Measurements from ENCODE around the gene MEGF11. TPM values are rescaled to one million over a fixed set of nuclear protein-coding genes. Genes with fewer than 3 reads are reported as not detected.

The MEGF11 gene
- total RNA-seq, 2 experiments from 2014 or later, result 0.05 TPM; not detected in 1

DNA sequence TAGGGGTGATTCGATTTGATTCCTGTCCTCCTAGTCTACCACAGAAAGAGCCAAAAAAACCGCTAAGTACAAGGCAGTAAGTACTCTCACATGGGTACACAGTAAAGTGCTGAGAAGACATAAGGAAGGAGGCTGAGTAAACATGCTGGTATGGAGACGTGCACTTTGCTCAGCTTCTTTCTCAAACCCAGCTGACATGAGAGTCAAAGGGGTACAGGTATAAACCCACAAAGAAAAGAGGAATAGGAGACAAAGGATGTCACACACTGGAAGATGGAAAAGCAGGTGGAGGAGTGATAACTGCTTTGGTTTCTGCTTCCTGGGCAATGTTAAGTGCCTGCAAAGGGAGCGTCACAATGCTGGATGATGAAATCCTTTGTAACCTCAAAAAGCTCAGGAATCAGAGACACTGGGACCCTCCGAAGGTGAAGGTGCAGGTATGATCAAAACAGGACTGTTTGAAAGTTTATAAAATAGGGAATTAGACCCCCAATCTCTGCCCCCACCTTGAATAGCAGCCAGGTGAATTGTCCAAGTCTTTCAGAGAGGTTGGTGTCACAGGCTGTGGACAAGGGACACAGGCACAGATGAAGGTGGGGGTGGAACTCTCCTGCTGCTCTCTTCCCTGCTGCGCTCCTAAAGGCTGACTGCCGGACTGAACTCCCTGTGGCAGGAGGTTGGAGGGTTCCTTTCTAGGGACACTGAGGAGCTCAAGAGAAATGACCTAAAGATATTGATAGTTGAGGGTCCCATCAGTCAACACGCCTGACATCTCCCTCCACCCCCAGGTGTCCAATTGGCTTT is 282.4 kb downstream of the MEGF11 start:
- Mint-ChIP-seq H3K9me3 (no peaks in the 10 kb centered on the region), H3K27me3 (ENCODE audit: low read depth) (peaks cover 12% of the 10 kb centered on the region), H3K4me3 (no peak overlapping the region), H3K27ac (no peak overlapping the region), H3K36me3 (ENCODE audit: low read depth) (no peaks in the 10 kb centered on the region), H3K4me1 (ENCODE audit: low read depth) (no peaks in the 10 kb centered on the region)
- intact Hi-C loops (cut with micrococcal nuclease), result no loop called here
- CTCF ChIA-PET, result interaction anchor here (1.0 kb wide), 1 partner anchor 333 kb away, joined by 4 read pairs; no protein-coding TSS in a partner anchor
- no peak for DNase-seq

DNA sequence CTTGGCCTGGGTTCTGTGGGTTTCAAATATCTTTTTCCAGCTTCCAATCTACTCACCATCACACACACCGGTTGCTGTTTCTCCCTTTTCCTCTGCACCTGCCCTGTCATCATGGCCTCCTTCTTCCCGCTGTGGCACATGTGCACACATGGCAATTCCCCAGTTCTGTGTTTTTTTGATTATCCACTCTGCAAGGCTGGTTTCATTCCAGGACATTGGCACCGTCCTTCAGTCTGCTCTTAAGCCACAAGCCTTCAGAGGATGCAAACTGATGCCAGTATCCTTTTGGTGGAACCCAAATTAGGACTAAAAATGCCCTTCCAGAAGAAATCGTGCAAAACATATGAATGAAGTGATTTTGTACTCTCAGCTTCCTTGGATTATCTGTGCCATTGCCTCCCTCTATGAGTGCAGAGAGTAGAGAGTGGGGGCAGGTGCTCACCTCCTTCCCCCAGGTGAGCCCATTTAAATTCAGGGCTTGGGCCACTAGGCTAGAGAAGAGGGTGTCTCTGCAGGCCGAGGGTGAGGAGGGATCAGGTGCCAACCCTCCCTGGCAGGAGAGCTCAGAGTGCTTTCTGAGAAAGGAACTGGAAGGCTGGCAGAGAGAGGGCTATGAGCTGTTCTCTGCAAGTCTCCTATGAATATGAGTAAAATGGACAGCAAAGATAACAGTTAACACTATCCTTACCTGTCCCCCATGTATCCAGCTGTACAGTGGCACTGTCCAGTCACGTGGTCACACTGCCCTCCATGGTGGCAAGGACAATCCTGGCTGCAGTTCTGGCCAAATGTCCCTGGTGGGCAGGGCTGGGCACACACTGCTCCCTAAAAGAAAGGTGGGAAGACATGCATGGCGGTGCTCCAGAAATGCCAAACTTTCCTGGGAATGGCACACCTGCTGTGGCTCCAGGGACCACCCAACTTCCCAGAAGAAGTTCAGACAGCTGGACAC is 283.4 kb downstream of the MEGF11 start:
- DNase-seq, result no peak
- Mint-ChIP-seq H3K9me3 (no peaks in the 10 kb centered on the region), H3K27ac (no peak overlapping the region), H3K4me3 (no peak overlapping the region), H3K27me3 (ENCODE audit: low read depth) (peaks cover 12% of the 10 kb centered on the region), H3K36me3 (ENCODE audit: low read depth) (no peaks in the 10 kb centered on the region), H3K4me1 (ENCODE audit: low read depth) (no peaks in the 10 kb centered on the region)
- intact Hi-C loops (cut with micrococcal nuclease), result no loop called here
- CTCF ChIA-PET, result interaction anchor here (0.5 to 1.0 kb wide), 2 partner anchors 10 to 332 kb away, joined by 3 to 4 read pairs; no protein-coding TSS in a partner anchor

DNA sequence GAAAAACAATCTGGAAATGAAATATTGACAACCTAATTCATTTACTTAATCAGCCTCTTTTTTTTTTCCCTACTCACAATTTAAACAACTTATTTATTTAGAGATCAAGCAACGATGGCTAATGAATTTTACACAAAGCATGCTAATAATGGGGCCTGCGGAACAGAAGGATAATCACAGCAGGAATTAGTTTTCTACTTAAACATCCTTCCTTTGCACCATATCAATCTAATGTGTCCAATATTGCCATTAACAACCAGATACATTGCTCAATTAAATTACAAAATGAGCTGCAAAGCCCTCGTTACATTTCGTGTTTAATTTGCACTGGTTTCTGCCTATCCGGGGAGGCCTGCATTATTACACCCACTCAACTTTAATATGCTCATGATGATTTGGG is 285.0 kb downstream of the MEGF11 start:
- Mint-ChIP-seq H3K4me3 (no peak overlapping the region), H3K9me3 (no peaks in the 10 kb centered on the region), H3K27ac (no peak overlapping the region), H3K36me3 (ENCODE audit: low read depth) (no peaks in the 10 kb centered on the region), H3K27me3 (ENCODE audit: low read depth) (peaks cover 11% of the 10 kb centered on the region), H3K4me1 (ENCODE audit: low read depth) (no peaks in the 10 kb centered on the region)
- DNase-seq, result no peak
- intact Hi-C loops (cut with micrococcal nuclease), result no loop called here
- CTCF ChIA-PET, result no interaction called here

DNA sequence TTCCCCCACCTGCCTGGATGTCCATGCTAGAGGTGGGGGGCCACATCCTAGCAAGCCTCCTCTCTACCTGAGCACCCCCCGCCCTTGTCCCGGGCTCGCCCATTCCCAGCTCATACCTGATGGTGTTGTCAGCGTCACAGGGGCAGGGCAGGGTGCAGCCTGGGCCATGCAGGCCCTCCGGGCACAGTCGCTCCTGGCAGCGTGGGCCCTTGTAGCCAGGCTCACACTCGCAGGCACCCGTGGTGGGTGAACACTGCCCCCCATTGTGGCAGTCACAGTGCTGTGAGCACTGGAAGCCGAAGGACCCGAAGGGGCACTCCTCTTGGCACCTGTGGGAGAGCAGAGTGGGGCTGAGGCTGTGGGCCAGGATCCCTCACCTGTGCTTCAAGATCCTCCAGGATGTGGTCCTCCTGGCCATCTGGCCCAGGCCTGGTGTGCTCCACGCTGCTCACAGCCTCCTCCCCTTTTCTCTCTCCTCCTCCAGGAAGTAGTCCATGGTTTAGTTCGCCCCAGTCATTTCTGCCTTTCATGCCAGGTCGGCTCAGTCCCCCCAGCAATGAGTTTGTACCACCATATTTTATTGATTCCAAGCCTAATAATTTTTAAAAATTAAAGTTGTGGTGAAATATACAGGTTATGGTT is 288.6 kb downstream of the MEGF11 start:
- no peak overlapping the region for H3K27ac Mint-ChIP-seq
- H3K36me3 Mint-ChIP-seq (ENCODE audit: low read depth), result no peaks in the 10 kb centered on the region

DNA sequence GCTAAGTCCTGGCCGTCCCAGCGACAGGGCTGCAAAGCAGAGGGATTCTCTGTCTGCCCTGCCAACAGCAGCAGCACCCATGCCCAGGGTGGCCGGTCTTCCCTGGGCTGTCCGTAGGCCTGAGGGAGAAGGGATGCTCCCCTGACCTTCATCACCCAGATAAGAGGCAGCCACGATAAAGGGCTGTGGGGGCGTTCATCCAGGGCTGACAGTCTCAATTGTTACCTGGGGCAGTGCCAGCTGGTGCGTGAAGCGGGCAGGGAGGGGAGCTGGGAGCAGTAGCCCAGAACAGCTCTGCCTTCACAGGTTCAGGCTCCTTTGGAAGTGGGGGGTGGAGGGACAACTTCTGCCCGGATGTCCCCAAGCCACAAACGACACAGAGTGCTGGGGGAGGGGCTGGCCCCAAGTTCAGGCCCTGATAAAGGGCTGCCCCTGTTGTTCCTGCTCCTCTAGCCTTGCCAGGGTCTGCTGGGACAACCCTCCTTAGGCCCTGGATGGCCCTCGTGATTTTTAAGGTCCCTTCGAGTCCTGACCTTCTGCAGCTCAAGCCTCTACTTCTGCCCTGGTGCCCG is 289.6 kb downstream of the MEGF11 start:
- H3K4me3 Mint-ChIP-seq, result no peak overlapping the region
- CTCF ChIA-PET, result interaction anchor here (0.7 kb wide), 1 partner anchor 10 kb away, joined by 3 read pairs; no protein-coding TSS in a partner anchor
- no peak for DNase-seq
- H3K4me1 Mint-ChIP-seq (ENCODE audit: low read depth), result no peaks in the 10 kb centered on the region
- no peaks in the 10 kb centered on the region for H3K9me3 Mint-ChIP-seq
- intact Hi-C loops (cut with micrococcal nuclease), result no loop called here
- H3K36me3 Mint-ChIP-seq (ENCODE audit: low read depth), result no peaks in the 10 kb centered on the region
- peaks cover 8% of the 10 kb centered on the region for H3K27me3 Mint-ChIP-seq (ENCODE audit: low read depth)
- no peak overlapping the region for H3K27ac Mint-ChIP-seq

More for the DNA sequence above, 288.6 kb downstream of the MEGF11 start:
- no peaks in the 10 kb centered on the region for H3K9me3 Mint-ChIP-seq
- CTCF ChIA-PET, result no interaction called here
- no peak for DNase-seq
- H3K4me1 Mint-ChIP-seq (ENCODE audit: low read depth), result no peaks in the 10 kb centered on the region
- intact Hi-C loops (cut with micrococcal nuclease), result no loop called here
- H3K4me3 Mint-ChIP-seq, result no peak overlapping the region
- peaks cover 8% of the 10 kb centered on the region for H3K27me3 Mint-ChIP-seq (ENCODE audit: low read depth)

DNA sequence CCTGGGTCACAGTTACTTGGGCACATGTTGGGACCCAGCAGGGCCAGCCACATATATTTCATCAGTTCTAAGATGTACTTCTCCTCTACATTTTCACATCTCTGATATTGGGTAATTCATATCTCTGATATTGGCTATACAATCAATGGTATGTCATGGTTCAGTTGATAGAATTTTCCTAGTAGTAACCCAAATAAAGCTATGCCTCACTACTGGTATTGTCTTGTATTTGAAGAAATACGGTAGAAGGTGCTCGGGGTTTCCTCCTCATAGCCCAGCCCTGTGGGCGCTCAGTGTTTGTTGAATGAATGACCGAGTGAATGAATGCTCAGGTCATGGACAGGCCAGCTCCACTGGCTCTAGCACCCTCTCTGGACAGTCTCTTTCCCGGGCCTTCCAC is 290.2 kb downstream of the MEGF11 start:
- intact Hi-C loops (cut with micrococcal nuclease), result no loop called here
- CTCF ChIA-PET, result interaction anchor here (0.6 kb wide), 1 partner anchor 33 kb away, joined by 3 read pairs; no protein-coding TSS in a partner anchor
- peaks cover 8% of the 10 kb centered on the region for H3K27me3 Mint-ChIP-seq (ENCODE audit: low read depth)
- no peaks in the 10 kb centered on the region for H3K9me3 Mint-ChIP-seq
- H3K4me1 Mint-ChIP-seq (ENCODE audit: low read depth), result no peaks in the 10 kb centered on the region
- H3K4me3 Mint-ChIP-seq, result no peak overlapping the region
- no peaks in the 10 kb centered on the region for H3K36me3 Mint-ChIP-seq (ENCODE audit: low read depth)
- DNase-seq, result no peak
- H3K27ac Mint-ChIP-seq, result no peak overlapping the region

DNA sequence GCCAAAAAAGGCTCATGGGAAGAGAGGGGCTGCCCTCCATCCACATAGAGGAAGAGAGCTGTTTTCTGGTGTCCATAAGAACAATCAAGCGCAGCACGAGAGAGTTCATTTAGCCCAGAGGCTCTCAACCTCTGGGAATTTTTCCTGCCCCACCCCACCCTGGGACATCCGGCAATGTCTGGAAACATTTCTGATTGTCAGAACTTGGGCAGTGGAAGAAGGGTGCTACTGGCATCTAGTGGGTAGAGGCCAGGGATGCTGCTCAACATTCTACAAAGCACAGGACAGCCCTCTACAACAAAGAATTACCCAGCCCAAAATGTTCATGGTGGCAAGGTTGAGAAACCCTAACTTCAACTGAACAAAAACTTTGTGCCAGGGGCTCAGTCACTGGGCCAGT is 291.4 kb downstream of the MEGF11 start:
- H3K27me3 Mint-ChIP-seq (ENCODE audit: low read depth), result peaks cover 5% of the 10 kb centered on the region
- no peak overlapping the region for H3K4me3 Mint-ChIP-seq
- no peaks in the 10 kb centered on the region for H3K9me3 Mint-ChIP-seq
- no peak for DNase-seq
- no peak overlapping the region for H3K27ac Mint-ChIP-seq
- no peaks in the 10 kb centered on the region for H3K36me3 Mint-ChIP-seq (ENCODE audit: low read depth)
- intact Hi-C loops (cut with micrococcal nuclease), result no loop called here
- CTCF ChIA-PET, result no interaction called here
- no peaks in the 10 kb centered on the region for H3K4me1 Mint-ChIP-seq (ENCODE audit: low read depth)

DNA sequence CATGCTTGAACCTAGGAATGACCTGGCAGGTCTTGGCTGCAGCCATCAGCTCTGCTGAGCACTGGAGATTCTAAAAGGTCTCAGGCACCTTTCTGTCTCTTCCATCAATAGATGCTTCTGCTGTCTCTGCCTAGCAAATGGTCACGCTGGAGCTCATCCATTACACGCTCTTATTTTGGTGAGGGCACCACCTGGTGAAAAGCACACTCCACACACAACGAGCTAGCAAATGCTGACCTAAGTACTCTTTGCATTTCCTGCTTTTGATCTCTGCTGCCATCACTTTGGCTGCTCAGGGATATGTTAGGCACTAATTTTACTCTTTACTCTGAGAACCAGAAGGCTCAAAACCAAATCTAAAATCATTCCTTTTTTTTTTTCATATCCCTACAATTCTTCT is 293.0 kb downstream of the MEGF11 start:
- H3K36me3 Mint-ChIP-seq (ENCODE audit: low read depth), result no peaks in the 10 kb centered on the region
- H3K27ac Mint-ChIP-seq, result no peak overlapping the region
- CTCF ChIA-PET, result interaction anchor here (0.6 to 0.7 kb wide), 2 partner anchors 9 to 98 kb away, joined by 3 read pairs; no protein-coding TSS in a partner anchor
- H3K4me1 Mint-ChIP-seq (ENCODE audit: low read depth), result no peaks in the 10 kb centered on the region
- H3K27me3 Mint-ChIP-seq (ENCODE audit: low read depth), result peaks cover 5% of the 10 kb centered on the region
- intact Hi-C loops (cut with micrococcal nuclease), result no loop called here
- no peaks in the 10 kb centered on the region for H3K9me3 Mint-ChIP-seq
- no peak for DNase-seq
- H3K4me3 Mint-ChIP-seq, result no peak overlapping the region

DNA sequence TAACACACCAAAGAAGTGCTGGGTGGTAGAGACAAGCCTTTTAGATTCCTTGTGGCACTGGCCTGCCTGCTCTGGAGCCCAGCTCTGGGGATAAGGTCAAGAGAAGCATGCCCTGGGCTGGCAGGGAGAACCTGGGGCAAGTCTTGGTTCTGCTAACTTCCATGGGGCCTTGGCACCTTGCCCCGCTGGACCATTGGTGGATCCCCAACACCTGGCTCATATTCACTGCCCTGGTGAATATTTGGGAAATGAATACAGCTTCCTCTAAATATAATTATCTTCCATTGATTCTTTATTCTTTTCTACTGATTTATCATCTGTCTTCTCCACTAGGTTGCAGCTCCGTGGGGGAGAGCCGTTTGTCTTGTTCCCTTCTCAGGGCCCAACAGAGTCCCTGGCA is 294.7 kb downstream of the MEGF11 start:
- Mint-ChIP-seq H3K27me3 (ENCODE audit: low read depth) (peaks cover 2% of the 10 kb centered on the region), H3K36me3 (ENCODE audit: low read depth) (no peaks in the 10 kb centered on the region), H3K4me3 (no peak overlapping the region), H3K9me3 (no peaks in the 10 kb centered on the region), H3K27ac (no peak overlapping the region), H3K4me1 (ENCODE audit: low read depth) (no peaks in the 10 kb centered on the region)
- CTCF ChIA-PET, result interaction anchor here (0.6 kb wide), 1 partner anchor 391 kb away, joined by 3 read pairs; no protein-coding TSS in a partner anchor
- intact Hi-C loops (cut with micrococcal nuclease), result no loop called here
- DNase-seq, result no peak

DNA sequence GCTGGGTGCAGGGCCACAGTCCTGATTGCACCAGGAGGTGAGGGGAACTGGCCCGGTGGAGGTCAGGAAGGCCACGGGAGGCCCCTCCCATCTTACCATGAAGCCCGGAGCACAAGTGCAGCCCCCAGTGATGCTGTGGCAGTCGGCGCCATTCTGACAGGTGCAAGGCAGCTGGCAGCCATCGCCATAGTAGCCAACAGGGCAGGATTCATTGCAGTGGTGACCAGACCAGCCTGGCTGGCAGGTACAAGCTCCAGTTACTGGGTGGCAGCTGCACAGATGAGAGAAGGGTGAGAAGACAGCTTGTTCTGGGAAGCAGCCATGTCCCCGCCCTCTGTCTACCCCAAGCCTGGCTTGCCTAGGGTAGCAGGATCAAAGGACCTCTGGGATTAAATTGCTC is 296.1 kb downstream of the MEGF11 start:
- no peak overlapping the region for H3K4me3 Mint-ChIP-seq
- CTCF ChIA-PET, result no interaction called here
- H3K27me3 Mint-ChIP-seq (ENCODE audit: low read depth), result no peaks in the 10 kb centered on the region
- no peak overlapping the region for H3K27ac Mint-ChIP-seq
- no peaks in the 10 kb centered on the region for H3K9me3 Mint-ChIP-seq
- H3K4me1 Mint-ChIP-seq (ENCODE audit: low read depth), result no peaks in the 10 kb centered on the region
- DNase-seq, result no peak
- intact Hi-C loops (cut with micrococcal nuclease), result no loop called here
- H3K36me3 Mint-ChIP-seq (ENCODE audit: low read depth), result no peaks in the 10 kb centered on the region

DNA sequence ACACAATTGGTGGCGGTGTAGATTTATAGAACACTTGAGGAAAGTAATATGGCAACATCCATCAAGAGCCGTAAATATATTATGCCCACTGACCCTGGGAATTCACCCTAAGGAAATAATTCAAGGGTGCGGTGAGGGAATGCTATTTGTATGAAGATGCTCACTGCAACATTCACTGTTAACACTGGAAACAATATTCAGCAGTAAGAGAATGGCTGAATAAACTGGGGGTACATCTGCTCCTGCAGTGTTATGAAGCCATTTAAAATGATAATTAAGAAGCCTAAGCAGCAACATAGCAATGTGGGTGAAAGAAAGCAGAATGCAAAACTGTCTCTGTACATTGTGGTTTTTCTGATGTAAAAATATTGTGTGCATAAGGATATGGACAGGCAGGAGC is 296.7 kb downstream of the MEGF11 start:
- CTCF ChIA-PET, result no interaction called here
- no peak for DNase-seq
- intact Hi-C loops (cut with micrococcal nuclease), result no loop called here
- Mint-ChIP-seq H3K9me3 (no peaks in the 10 kb centered on the region), H3K4me3 (no peak overlapping the region), H3K27me3 (ENCODE audit: low read depth) (no peaks in the 10 kb centered on the region), H3K36me3 (ENCODE audit: low read depth) (no peaks in the 10 kb centered on the region), H3K4me1 (ENCODE audit: low read depth) (no peaks in the 10 kb centered on the region), H3K27ac (no peak overlapping the region)

DNA sequence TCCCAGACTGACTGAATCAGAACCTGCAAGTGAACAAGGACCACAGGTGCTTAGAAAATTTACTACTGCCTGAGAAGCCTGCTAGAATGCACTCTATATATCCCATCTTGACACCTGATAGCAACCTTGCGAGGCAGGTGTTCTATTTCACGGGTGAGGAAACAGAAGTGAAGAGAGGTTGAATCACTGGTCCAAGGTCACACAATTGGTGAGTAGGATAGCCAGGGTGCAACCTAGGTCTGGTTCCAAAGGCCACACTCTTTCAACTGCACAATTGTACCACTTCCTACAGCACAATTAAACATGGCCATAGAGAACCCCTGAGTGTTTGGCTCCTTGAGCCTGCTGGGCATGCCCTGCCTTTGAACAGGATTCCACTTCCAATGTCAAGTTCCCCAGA is 297.2 kb downstream of the MEGF11 start:
- no peak overlapping the region for H3K27ac Mint-ChIP-seq
- H3K4me1 Mint-ChIP-seq (ENCODE audit: low read depth), result no peaks in the 10 kb centered on the region
- no peaks in the 10 kb centered on the region for H3K36me3 Mint-ChIP-seq (ENCODE audit: low read depth)
- no peaks in the 10 kb centered on the region for H3K9me3 Mint-ChIP-seq
- CTCF ChIA-PET, result no interaction called here
- H3K27me3 Mint-ChIP-seq (ENCODE audit: low read depth), result no peaks in the 10 kb centered on the region
- no peak for DNase-seq
- no peak overlapping the region for H3K4me3 Mint-ChIP-seq
- intact Hi-C loops (cut with micrococcal nuclease), result no loop called here
